GM19099 (cell line): ENCODE results near the gene PLPPR3.

Experiments
- POLR2A ChIP-seq: IDR thresholded peaks from 3 replicates; pipeline ENCODE4 v1.6.1; 2011; ENCODE audit warnings: low read depth; ENCODE audit not compliant: insufficient read length; ENCODE audit errors: extremely low read depth

Gene PLPPR3

GRCh38 chr19:843836-844545 lies 22.2 kb upstream of the PLPPR3 start:
- no peak for TF ChIP-seq POLR2A

- no peak for TF ChIP-seq POLR2A
These were observed 21.6 kb upstream of the PLPPR3 start for GRCh38 chr19:843180-843835.

GRCh38 chr19:840519-841206 lies 18.9 kb upstream of the PLPPR3 start, which contains the start of gene PRTN3:
Gene PRTN3 (plus strand): TSS chr19:840999. CDS start chr19:841009, 10 bp downstream.
- TF ChIP-seq POLR2A = no peak

GRCh38 chr19:835210-835810 lies 13.6 kb upstream of the PLPPR3 start:
- TF ChIP-seq POLR2A = no peak

- no peak for TF ChIP-seq POLR2A
These were observed 12.5 kb upstream of the PLPPR3 start for GRCh38 chr19:834216-834615.

- no peak for TF ChIP-seq POLR2A
These were observed 9.9 kb upstream of the PLPPR3 start for GRCh38 chr19:831407-832369.

GRCh38 chr19:829129-829758 lies 7.5 kb upstream of the PLPPR3 start:
- TF ChIP-seq POLR2A = no peak

- TF ChIP-seq POLR2A = no peak
These were observed 6.1 kb upstream of the PLPPR3 start, which contains the start of gene AZU1 for GRCh38 chr19:827710-828321. Gene AZU1 (plus strand): TSS chr19:827837. CDS start chr19:827847, 10 bp downstream.

- no peak for TF ChIP-seq POLR2A
These were observed 5.6 kb upstream of the PLPPR3 start for GRCh38 chr19:827314-827709.

GRCh38 chr19:825897-826644 lies 4.3 kb upstream of the PLPPR3 start:
- no peak for TF ChIP-seq POLR2A

GRCh38 chr19:824885-825284 lies 3.1 kb upstream of the PLPPR3 start:
- no peak for TF ChIP-seq POLR2A

- no peak for TF ChIP-seq POLR2A
These were observed 1.9 kb upstream of the PLPPR3 start for GRCh38 chr19:823565-824121.

GRCh38 chr19:821231-821824 lies 427 bp downstream of the PLPPR3 start:
- no peak for TF ChIP-seq POLR2A

GRCh38 chr19:816500-816857 lies 5.3 kb downstream of the PLPPR3 start:
- TF ChIP-seq POLR2A = no peak
